GM19468 (cell line): ENCODE measurements around the gene KRTAP12-3.

ENCODE experiments used
- ATAC-seq: cut with Tn5 transposase; IDR thresholded peaks from one replicate; pipeline ENCODE4 v1.9.1; 2021; ENCODE audit warnings: mild to moderate bottlenecking, moderate library complexity, moderate number of reproducible peaks; ENCODE audit not compliant: unreplicated experiment; ENCODE audit errors: extremely low read depth

The KRTAP12-3 gene

GRCh38 chr21:44700101-44701022 is 42.6 kb downstream of the KRTAP12-3 start:
- ATAC-seq: no peak

GRCh38 chr21:44701023-44701400 is 43.3 kb downstream of the KRTAP12-3 start:
- no peak for ATAC-seq

- ATAC-seq: no peak
These were observed 43.8 kb downstream of the KRTAP12-3 start for GRCh38 chr21:44701541-44701940.

- no peak for ATAC-seq
These were observed 44.6 kb downstream of the KRTAP12-3 start for GRCh38 chr21:44702111-44702972.

- no peak for ATAC-seq
These were observed 45.4 kb downstream of the KRTAP12-3 start for GRCh38 chr21:44702973-44703730.

GRCh38 chr21:44703731-44704635 is 46.3 kb downstream of the KRTAP12-3 start:
- no peak for ATAC-seq

GRCh38 chr21:44704636-44705001 is 46.9 kb downstream of the KRTAP12-3 start:
- ATAC-seq: no peak

- ATAC-seq: no peak
These were observed 48.4 kb downstream of the KRTAP12-3 start for GRCh38 chr21:44706026-44706705.

GRCh38 chr21:44706706-44707581 is 49.2 kb downstream of the KRTAP12-3 start:
- no peak for ATAC-seq
